ENCODE results near the gene AOAH.
"Not testable (repeated sequence)": the region's sequence is repeated elsewhere in the genome, so short reads cannot be mapped to it uniquely, and the experiment has no call there.

Gene AOAH

GRCh38 chr7:36736899-36737211 is 12.6 kb upstream of the AOAH start:
- DNase-seq (ENCODE audit: low spot score): no peak

- DNase-seq (ENCODE audit: low spot score): no peak
Observed at GRCh38 chr7:36736090-36736898, 12.0 kb upstream of the AOAH start.

GRCh38 chr7:36735172-36735571 is 10.9 kb upstream of the AOAH start:
- no peak for DNase-seq (ENCODE audit: low spot score)

GRCh38 chr7:36734731-36735130 is 10.4 kb upstream of the AOAH start:
- no peak for DNase-seq (ENCODE audit: low spot score)

- DNase-seq (ENCODE audit: low spot score): no peak
Observed at GRCh38 chr7:36733411-36733810, 9.1 kb upstream of the AOAH start.

- DNase-seq (ENCODE audit: low spot score): no peak
Observed at GRCh38 chr7:36732806-36733205, 8.5 kb upstream of the AOAH start.

GRCh38 chr7:36730046-36730445 is 5.8 kb upstream of the AOAH start:
- no peak for DNase-seq (ENCODE audit: low spot score)

- DNase-seq (ENCODE audit: low spot score): no peak
Observed at GRCh38 chr7:36728143-36728542, 3.8 kb upstream of the AOAH start.

- DNase-seq (ENCODE audit: low spot score): no peak
Observed at GRCh38 chr7:36726806-36727503, 2.7 kb upstream of the AOAH start.

GRCh38 chr7:36726311-36726710 is 2.0 kb upstream of the AOAH start:
- no peak for DNase-seq (ENCODE audit: low spot score)

- DNase-seq (ENCODE audit: low spot score): no peak
Observed at GRCh38 chr7:36724996-36725395, 702 bp upstream of the AOAH start.

GRCh38 chr7:36723291-36723690 is 1.0 kb downstream of the AOAH start:
- DNase-seq (ENCODE audit: low spot score): no peak

GRCh38 chr7:36719083-36719632 is 5.1 kb downstream of the AOAH start:
- no peak for DNase-seq (ENCODE audit: low spot score)

GRCh38 chr7:36717586-36717985 is 6.7 kb downstream of the AOAH start:
- no peak for DNase-seq (ENCODE audit: low spot score)

GRCh38 chr7:36716802-36717201 is 7.5 kb downstream of the AOAH start:
- DNase-seq (ENCODE audit: low spot score): not testable (repeated sequence)

GRCh38 chr7:36712015-36712414 is 12.3 kb downstream of the AOAH start:
- no peak for DNase-seq (ENCODE audit: low spot score)

- no peak for DNase-seq (ENCODE audit: low spot score)
Observed at GRCh38 chr7:36711256-36711655, 13.0 kb downstream of the AOAH start.

GRCh38 chr7:36710186-36710791 is 14.0 kb downstream of the AOAH start:
- DNase-seq (ENCODE audit: low spot score): no peak

GRCh38 chr7:36708767-36709166 is 15.5 kb downstream of the AOAH start:
- no peak for DNase-seq (ENCODE audit: low spot score)

GRCh38 chr7:36707898-36708297 is 16.4 kb downstream of the AOAH start:
- no peak for DNase-seq (ENCODE audit: low spot score)

GRCh38 chr7:36707465-36707864 is 16.8 kb downstream of the AOAH start:
- no peak for DNase-seq (ENCODE audit: low spot score)

- not testable (repeated sequence) for DNase-seq (ENCODE audit: low spot score)
Observed at GRCh38 chr7:36703860-36704259, 20.4 kb downstream of the AOAH start.

GRCh38 chr7:36692456-36692855 is 31.8 kb downstream of the AOAH start:
- no peak for DNase-seq (ENCODE audit: low spot score)

Measured in AG20443 (cell line).